Measurements from ENCODE around the gene ICAM4.

ICAM4 gene

GRCh38 chr19:10290357-10290875, 3.7 kb downstream of the ICAM4 start:
- in situ Hi-C loops (cut with MboI; ENCODE audit: low sequenced_read_pairs) = no loop called here

- in situ Hi-C loops (cut with MboI; ENCODE audit: low sequenced_read_pairs) = no loop called here
Observed at GRCh38 chr19:10290876-10291553, 4.3 kb downstream of the ICAM4 start.

GRCh38 chr19:10291554-10292205, 4.9 kb downstream of the ICAM4 start:
- in situ Hi-C loops (cut with MboI; ENCODE audit: low sequenced_read_pairs) = no loop called here

GRCh38 chr19:10292206-10292788, 5.5 kb downstream of the ICAM4 start:
- in situ Hi-C loops (cut with MboI; ENCODE audit: low sequenced_read_pairs) = no loop called here

GRCh38 chr19:10292789-10293636, 6.3 kb downstream of the ICAM4 start:
- in situ Hi-C loops (cut with MboI; ENCODE audit: low sequenced_read_pairs) = no loop called here

GRCh38 chr19:10293637-10294367, 7.0 kb downstream of the ICAM4 start:
- in situ Hi-C loops (cut with MboI; ENCODE audit: low sequenced_read_pairs) = no loop called here

- in situ Hi-C loops (cut with MboI; ENCODE audit: low sequenced_read_pairs) = no loop called here
Observed at GRCh38 chr19:10294368-10294697, 7.6 kb downstream of the ICAM4 start.

GRCh38 chr19:10295305-10295846, 8.6 kb downstream of the ICAM4 start:
- in situ Hi-C loops (cut with MboI; ENCODE audit: low sequenced_read_pairs) = no loop called here

- in situ Hi-C loops (cut with MboI; ENCODE audit: low sequenced_read_pairs) = no loop called here
Observed at GRCh38 chr19:10295847-10296591, 9.3 kb downstream of the ICAM4 start.

GRCh38 chr19:10299545-10300458, 13.0 kb downstream of the ICAM4 start:
- in situ Hi-C loops (cut with MboI; ENCODE audit: low sequenced_read_pairs) = no loop called here

GRCh38 chr19:10305139-10305806, 18.5 kb downstream of the ICAM4 start:
- in situ Hi-C loops (cut with MboI; ENCODE audit: low sequenced_read_pairs) = no loop called here

- in situ Hi-C loops (cut with MboI; ENCODE audit: low sequenced_read_pairs) = no loop called here
Observed at GRCh38 chr19:10306327-10306726, 19.6 kb downstream of the ICAM4 start.

- in situ Hi-C loops (cut with MboI; ENCODE audit: low sequenced_read_pairs) = no loop called here
Observed at GRCh38 chr19:10309423-10309822, 22.7 kb downstream of the ICAM4 start, which contains the start of gene ZGLP1. TSS of gene ZGLP1 (minus strand) at chr19:10309815.

- in situ Hi-C loops (cut with MboI; ENCODE audit: low sequenced_read_pairs) = no loop called here
Observed at GRCh38 chr19:10315335-10316214, 28.8 kb downstream of the ICAM4 start, which contains the start of gene FDX2. TSS of gene FDX2 (minus strand) at chr19:10316015. CDS start at chr19:10315996, 19 bp downstream.

- in situ Hi-C loops (cut with MboI; ENCODE audit: low sequenced_read_pairs) = no loop called here
Observed at GRCh38 chr19:10316229-10317044, 29.7 kb downstream of the ICAM4 start.
